HepG2 (cell line): ENCODE results near the gene LMAN1L.

Source experiments
- EP300 ChIP-seq, 3 experiments: sonication (generic) in 1 of 3; formaldehyde crosslinking in 1 of 3; IDR thresholded peaks; 2 replicates each; pipeline versions ENCODE4 v1.5.1 to v1.6.1; 2011 to 2020; ENCODE audit warnings: low read depth in 2 of 3, low read length in 2 of 3, borderline replicate concordance in 1 of 3, improper control_type of control experiment in 1 of 3, mild to moderate bottlenecking in 1 of 3, missing genetic modification reagents in 1 of 3, moderate library complexity in 1 of 3
- EZH2 ChIP-seq: conservative IDR thresholded peaks from 2 replicates; pipeline ENCODE4 v1.6.1; 2012; ENCODE audit warnings: mild to moderate bottlenecking, low read depth, low read length, moderate library complexity
- MAF1 ChIP-seq: sonication (generic); formaldehyde crosslinking; IDR thresholded peaks from 2 replicates; pipeline ENCODE4 v1.5.0; 2020; ENCODE audit warnings: missing genetic modification reagents, borderline replicate concordance
- POLR2AphosphoS5 ChIP-seq: IDR thresholded peaks from 2 replicates; pipeline ENCODE4 v1.6.1; 2012; ENCODE audit warnings: low read depth, low read length
- RAD21 ChIP-seq: fragments of 450-650 bp; formaldehyde crosslinking; IDR thresholded peaks from 2 replicates; pipeline ENCODE4 v1.5.0; 2020; ENCODE audit warnings: mild to moderate bottlenecking
- TF ChIP-seq, protein P1 (sequence below): sonication (generic); formaldehyde crosslinking; IDR thresholded peaks from 2 replicates; pipeline ENCODE4 v1.8.0; 2022; ENCODE audit warnings: low read depth, missing genetic modification reagents
- TF ChIP-seq, protein P2 (sequence below): sonication (generic); formaldehyde crosslinking; IDR thresholded peaks from 2 replicates; pipeline ENCODE4 v1.4.0; 2020; ENCODE audit warnings: low read depth, mild to moderate bottlenecking, missing genetic modification reagents
- TF ChIP-seq, protein P3 (sequence below): sonication (generic); formaldehyde crosslinking; conservative IDR thresholded peaks from 2 replicates; pipeline ENCODE4 v1.4.0; 2020; ENCODE audit warnings: missing genetic modification reagents

DNA sequence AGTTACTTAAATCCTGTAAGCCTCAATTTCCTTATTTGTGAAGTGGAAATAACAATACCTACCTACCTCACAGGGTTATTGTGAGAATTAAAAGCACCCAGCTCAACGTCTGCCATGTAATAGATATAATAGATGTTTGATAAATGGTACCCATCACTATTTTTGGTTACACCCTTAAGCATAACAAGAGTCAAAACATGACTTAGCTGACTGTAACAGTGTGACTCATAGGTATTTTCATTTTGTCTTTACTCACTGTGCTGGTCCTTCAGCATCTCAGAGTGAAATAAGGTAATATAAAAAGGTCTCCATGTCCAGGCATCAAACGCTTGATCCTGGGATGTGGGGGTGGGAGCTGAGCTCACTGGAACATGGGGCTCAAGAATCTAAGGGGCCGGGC lies 16.9 kb downstream of the LMAN1L start:
- TF ChIP-seq POLR2AphosphoS5 (no peak), EZH2 (no peak), EP300 (IDR thresholded peaks at IDR 0.05; ENCODE audit: low read depth in 2 of 2, low read length in 2 of 2) (no peak), EP300 (CRISPR knock-in tag; IDR thresholded peaks at IDR 0.05; ENCODE audit: borderline replicate concordance) (no peak), MAF1 (no peak), RAD21 (no peak)
- TF ChIP-seq, protein P1, sequence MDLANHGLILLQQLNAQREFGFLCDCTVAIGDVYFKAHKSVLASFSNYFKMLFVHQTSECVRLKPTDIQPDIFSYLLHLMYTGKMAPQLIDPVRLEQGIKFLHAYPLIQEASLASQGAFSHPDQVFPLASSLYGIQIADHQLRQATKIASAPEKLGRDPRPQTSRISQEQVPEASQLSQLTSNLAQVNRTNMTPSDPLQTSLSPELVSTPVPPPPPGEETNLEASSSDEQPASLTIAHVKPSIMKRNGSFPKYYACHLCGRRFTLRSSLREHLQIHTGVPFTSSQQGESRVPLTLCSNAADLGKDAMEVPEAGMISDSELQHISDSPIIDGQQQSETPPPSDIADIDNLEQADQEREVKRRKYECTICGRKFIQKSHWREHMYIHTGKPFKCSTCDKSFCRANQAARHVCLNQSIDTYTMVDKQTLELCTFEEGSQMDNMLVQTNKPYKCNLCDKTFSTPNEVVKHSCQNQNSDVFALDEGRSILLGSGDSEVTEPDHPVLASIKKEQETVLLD (CRISPR knock-in tag), result no peak
- TF ChIP-seq, protein P2, sequence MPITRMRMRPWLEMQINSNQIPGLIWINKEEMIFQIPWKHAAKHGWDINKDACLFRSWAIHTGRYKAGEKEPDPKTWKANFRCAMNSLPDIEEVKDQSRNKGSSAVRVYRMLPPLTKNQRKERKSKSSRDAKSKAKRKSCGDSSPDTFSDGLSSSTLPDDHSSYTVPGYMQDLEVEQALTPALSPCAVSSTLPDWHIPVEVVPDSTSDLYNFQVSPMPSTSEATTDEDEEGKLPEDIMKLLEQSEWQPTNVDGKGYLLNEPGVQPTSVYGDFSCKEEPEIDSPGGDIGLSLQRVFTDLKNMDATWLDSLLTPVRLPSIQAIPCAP (CRISPR knock-in tag), result no peak
- TF ChIP-seq, protein P3, sequence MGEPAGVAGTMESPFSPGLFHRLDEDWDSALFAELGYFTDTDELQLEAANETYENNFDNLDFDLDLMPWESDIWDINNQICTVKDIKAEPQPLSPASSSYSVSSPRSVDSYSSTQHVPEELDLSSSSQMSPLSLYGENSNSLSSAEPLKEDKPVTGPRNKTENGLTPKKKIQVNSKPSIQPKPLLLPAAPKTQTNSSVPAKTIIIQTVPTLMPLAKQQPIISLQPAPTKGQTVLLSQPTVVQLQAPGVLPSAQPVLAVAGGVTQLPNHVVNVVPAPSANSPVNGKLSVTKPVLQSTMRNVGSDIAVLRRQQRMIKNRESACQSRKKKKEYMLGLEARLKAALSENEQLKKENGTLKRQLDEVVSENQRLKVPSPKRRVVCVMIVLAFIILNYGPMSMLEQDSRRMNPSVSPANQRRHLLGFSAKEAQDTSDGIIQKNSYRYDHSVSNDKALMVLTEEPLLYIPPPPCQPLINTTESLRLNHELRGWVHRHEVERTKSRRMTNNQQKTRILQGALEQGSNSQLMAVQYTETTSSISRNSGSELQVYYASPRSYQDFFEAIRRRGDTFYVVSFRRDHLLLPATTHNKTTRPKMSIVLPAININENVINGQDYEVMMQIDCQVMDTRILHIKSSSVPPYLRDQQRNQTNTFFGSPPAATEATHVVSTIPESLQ (CRISPR knock-in tag), result no peak
